Hypothalamus (tissue), 51 donors: ENCODE measurements around the gene ELMO1.

ENCODE experiments used
- DNase-seq, 51 donors: peaks; one replicate each; lab custom pipeline; 2025; lab: John Stamatoyannopoulos, UW

The ELMO1 gene

DNA sequence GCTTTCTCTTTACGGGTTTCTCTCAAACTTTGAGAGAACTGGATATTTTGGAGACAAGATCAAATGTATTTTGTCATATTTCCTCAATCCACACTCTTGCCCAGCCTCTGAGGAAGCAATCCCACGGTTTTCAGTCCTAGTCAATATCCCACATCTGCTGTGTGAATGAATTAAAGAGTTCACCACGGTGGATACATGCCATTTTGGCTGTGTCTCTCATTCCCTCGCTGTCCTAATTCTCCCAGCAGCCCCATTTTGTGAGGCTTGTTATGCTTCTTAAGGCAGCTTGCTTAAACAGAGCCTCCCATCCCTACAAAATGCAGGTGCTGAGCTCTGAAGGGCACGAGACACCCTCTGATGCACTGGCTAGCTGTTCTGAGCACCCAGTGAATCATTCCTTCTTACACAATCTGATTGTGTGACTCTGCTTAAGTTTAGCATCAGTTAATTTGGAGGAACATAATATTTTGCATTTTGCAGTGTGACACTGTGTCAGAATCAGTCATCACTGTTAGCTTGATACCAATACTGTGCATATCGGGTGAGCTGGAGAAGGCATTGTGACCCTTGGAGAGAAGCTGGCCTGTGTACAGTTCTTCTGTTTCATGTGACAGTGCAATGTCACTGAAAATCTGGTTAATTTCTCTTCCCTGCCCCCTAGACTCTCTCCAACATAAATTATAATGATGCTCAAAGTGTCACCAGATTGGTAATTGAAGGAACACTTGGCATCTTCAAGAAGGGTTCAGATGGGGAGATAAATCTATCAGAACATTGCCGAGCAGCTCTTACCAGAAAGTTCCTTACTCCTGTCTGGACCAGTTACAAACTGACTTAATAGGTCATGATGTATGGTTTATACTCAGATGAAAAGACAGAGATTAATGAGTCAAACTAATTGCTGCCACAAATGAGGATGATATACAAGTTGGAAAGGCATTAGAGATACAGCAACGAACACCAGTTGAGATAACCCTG, 620.6 kb downstream of the ELMO1 start:
- DNase-seq, result peak in 1 of 51 donors; percentile 23

DNA sequence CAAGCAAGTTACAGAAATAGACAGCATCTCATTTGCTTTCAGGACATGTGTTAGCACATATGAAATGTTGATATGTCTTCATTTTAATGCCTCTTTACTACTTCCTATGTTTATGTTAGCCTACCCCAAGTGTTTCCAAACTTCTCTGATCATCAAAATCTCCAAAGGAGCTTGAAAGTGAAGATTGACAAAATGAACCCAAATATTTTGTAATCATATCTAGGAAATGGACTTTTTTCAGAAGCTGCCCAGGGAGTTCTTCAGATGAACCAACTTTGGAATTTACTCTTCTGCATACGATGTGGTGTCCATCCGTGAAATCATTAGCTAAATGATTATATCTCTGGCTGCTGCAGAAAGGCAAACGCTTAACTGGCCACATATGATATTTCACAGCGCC, 623.2 kb downstream of the ELMO1 start:
- DNase-seq, result no peak

DNA sequence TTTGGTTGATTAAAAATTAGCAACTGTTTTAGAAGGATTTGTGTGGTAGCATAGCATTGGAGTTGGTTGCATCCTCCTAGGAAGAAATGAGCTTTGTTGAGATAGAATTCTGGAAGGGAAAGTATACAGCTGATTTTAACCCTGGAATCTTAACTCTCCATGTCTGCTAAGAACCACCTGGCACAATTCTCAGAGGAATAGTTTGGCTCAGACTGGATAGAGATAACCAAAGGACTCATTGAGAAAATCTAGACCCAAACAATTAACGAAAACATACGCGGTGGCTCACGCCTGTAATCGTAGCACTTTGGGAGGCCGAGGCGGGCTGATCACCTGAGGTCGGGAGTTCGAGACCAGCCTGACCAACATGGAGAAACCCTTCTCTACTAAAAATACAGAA, 625.3 kb downstream of the ELMO1 start:
- no peak for DNase-seq

DNA sequence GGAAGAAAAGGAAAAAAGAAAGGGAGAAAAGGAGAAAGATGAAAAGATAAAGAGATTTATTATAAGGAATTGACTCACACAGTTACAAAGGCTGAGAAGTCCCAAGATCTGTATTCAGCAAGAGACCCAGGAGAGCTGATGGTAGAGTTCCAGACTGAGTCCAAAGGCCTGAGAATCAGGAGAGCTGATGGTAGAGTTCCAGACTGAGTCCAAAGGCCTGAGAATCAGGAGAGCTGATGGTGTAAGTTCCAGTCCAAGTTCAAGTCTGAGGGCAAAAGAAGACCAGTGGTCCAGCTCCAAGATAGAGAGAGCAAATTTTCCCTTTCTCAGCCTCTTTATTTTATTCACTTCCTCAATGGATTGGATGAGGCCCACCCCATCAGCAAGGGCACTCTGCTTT, 627.0 kb downstream of the ELMO1 start:
- DNase-seq, result no peak

DNA sequence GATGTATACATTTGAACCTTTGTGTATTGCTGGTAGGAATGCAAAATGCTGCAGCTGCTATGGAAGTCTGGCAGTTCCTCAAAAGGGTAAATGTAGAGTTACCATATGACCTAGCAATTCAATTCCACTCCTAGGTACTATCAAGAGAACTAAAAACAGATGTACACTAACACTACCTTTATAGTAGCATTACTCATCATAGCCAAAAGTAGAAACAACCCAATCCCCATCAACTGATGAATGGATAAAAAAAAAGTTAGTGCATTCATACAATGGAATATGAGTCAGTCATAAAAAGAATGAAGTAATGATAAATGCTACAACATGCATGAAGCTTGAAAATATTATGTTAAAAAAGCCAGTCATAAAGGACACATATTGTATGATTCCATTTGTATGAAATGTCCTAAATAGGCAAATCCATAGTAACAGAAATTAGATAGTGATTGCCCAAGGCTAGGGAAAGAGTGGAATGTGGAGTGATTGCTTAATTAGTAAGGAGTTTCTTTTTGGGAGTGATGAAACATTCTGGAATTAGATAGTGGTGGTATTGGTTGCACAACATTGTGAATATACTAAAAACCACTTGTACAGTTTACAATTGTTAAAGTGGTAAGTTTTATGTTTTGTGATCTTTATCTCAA, 628.0 kb downstream of the ELMO1 start:
- no peak for DNase-seq

DNA sequence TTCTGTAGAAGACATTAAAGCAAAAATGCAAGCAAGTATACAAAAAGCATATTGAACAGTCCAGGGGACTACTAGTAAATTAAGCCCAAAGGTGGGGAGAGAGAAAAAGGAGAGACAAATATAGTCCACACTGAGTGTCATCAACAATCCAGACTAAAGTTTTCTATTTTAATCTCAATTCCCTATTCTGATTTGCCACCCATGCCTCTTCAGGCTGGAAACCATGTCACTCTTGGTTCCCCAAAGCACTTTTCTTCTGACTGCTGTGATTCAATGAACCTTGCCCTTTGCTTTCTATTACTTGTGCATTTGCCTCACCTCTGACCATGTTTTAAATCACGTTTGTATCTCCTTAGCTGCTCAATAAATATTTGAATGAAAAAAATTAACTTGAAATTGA, 629.0 kb downstream of the ELMO1 start:
- DNase-seq, result no peak

DNA sequence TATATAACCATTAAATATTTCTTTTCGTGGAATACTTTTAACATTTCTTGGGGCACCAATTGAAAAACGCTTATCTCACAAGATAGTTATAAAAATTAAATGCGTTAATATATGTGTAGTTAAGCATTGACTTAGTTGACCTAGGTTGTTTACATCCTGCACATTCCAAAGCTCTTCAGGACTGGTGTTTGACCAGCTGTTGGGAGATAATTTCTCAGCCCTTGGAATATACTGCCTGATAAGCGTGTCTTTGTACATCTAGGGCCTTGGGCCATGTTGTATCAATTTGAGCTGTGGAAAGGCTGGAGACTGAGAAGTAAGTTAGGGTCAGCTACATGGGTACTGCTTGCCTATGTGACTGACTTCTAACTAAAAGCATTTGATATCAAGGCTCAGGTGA, 634.4 kb downstream of the ELMO1 start:
- DNase-seq, result no peak

DNA sequence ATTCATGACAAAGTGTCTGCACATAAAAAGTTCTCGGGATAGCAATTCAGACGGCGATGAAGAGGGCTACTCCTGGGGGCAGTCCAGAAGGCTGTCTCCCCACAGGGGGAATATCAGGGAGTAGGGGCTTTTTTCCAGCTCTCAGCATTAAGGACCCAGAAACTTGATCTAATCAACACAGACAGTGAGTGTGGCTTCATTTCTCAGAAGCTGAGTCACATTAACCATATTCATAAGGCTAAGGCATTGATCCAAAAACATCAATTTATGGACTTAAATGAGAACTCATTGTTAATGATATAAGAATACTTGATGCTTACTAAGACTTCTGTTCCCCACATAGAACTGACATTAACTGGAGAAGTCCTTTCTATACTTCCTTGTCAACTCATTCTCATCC, 636.9 kb downstream of the ELMO1 start:
- DNase-seq, result no peak

DNA sequence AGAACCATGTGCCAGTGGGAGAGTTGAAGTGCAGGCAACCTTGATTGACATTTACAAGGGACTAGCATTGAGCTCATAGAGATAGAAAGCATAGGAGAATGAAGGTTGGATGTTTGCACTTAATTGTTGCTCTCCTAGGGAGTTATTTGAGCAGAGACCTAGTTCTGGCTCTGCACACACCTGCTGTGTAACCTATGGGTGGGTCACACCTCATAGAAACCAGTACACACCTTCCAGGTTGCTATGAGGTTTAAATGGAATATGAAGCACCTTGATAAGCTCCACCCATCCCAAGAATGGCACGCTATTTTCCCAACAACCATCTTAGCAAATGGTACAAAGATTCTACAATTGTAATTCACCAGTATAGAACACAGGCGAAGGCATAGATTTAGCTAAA, 638.2 kb downstream of the ELMO1 start:
- no peak for DNase-seq

DNA sequence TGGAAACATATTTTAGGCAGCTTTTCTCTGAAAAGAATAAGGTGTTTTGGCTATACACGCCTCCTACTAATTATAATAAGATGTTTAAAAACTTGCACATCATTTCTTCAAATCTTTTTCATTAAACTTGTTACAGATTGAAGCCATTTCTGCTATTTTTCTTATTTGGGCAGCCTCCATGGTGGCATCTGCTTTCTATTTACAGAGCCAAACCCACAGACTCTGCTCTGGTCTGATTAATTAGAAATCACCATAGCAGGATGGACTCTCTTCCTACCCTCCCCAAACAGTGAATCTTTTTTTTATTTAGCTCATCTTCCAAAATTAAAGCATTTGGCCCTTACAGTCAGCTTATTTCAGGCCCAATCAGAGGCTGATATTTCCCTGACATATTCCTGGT, 638.6 kb downstream of the ELMO1 start:
- DNase-seq, result no peak

DNA sequence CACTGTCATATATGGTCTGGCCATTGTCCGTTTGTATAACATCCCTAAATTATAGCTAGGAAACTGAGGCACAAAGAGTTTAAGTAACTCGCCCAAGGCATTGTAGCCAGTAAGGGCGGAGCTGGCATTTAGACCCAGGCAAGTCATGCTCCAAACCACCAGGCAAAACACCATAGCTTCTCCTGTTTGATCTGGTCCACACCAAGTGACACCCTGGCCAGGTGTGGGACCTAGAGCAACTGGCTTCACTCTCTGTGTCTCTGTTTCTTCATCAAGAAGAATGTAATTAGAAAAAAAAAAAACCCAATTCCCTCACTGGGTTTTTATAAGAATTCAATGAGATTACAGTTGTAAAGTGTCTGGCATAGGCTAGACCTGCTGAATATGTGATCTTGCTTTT, 639.2 kb downstream of the ELMO1 start:
- DNase-seq, result no peak

DNA sequence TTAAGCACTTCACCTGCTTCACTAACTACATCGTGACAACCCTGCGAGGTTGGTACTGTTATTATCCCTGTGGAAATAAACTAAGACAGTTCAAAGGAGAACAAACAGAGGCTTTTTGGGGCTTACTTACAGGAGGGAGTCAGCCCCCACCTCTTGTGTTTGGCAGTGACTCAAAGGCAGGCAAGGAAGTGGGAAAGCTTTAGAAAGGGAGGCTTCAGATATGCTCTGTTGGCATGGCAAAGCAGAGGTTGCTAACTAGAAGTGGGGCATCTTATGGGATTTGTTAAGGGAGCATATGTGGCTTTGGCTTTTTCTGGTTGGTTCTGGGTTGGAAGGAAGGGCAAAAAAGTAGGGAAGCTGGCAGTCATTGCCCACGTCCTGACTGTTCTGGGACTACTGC, 639.6 kb downstream of the ELMO1 start:
- DNase-seq, result no peak

DNA sequence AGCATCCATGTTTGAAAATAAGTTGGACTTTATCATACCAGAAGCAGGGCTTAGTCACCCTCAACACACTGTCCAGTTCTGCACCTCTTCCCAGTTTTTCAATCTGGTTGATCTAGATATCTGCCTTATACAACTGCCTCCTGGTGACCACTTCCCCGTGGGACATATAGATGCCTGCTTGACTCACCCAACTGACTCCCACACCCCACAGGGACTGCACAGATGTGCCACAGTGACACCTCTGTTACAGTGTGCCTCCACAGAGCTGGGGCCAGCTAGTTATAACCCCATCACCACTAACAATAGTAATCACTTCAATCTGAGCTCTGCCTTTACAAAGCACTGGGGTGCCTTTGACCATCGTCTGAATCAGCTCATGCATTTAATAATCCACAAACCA, 641.8 kb downstream of the ELMO1 start:
- DNase-seq, result no peak
